HCT116 (cell line): Measurements from ENCODE around the gene PLA2G7.

ENCODE experiments used
- CEBPB ChIP-seq: IDR thresholded peaks from 2 replicates; pipeline ENCODE4 v1.6.1; 2012; ENCODE audit warnings: low read depth
- EZH2 ChIP-seq: fragments of 200-600 bp; sonication (generic); IDR thresholded peaks from 2 replicates; pipeline ENCODE4 v1.6.1; 2017; ENCODE audit warnings: antibody characterized with exemption, mixed run types
- EZH2phosphoT487 ChIP-seq: fragments of 200-600 bp; IDR thresholded peaks from 2 replicates; pipeline ENCODE4 v1.6.1; 2018; ENCODE audit warnings: antibody characterized with exemption, borderline replicate concordance
- POLR2AphosphoS5 ChIP-seq: IDR thresholded peaks from 2 replicates; pipeline ENCODE4 v1.6.1; 2011; ENCODE audit warnings: mild to moderate bottlenecking, low read depth, low read length, moderate library complexity
- SP1 ChIP-seq: IDR thresholded peaks from 2 replicates; pipeline ENCODE4 v1.6.1; 2012; ENCODE audit warnings: low read depth
- SRF ChIP-seq: IDR thresholded peaks from 2 replicates; pipeline ENCODE4 v1.6.1; 2012; ENCODE audit warnings: low read depth
- TCF7L2 ChIP-seq: IDR thresholded peaks from 2 replicates; pipeline ENCODE4 v1.7.0; 2011; ENCODE audit warnings: borderline replicate concordance, inconsistent platforms; ENCODE audit not compliant: insufficient read depth, insufficient read length; ENCODE audit errors: extremely low read depth
- TF ChIP-seq, protein P1 (sequence below): IDR thresholded peaks from 2 replicates; pipeline ENCODE4 v1.6.1; 2012; ENCODE audit warnings: low read depth
- TF ChIP-seq, protein P2 (sequence below), 3 experiments: fragments of 200-600 bp in 1 of 3; sonication (generic) in 1 of 3; IDR thresholded peaks in 2 of 3; conservative IDR thresholded peaks in 1 of 3; 2 replicates each; pipeline ENCODE4 v1.5.1; 2012 to 2017; ENCODE audit warnings: low read depth in 2 of 3, low read length in 2 of 3, antibody characterized with exemption in 1 of 3, borderline replicate concordance in 1 of 3, control low read depth in 1 of 3, mild to moderate bottlenecking in 1 of 3, mixed read lengths in 1 of 3, mixed run types in 1 of 3, moderate library complexity in 1 of 3; ENCODE audit not compliant: insufficient read depth in 1 of 3
- TF ChIP-seq, protein P3 (sequence below): IDR thresholded peaks from 2 replicates; pipeline ENCODE4 v1.6.1; 2012

DNA sequence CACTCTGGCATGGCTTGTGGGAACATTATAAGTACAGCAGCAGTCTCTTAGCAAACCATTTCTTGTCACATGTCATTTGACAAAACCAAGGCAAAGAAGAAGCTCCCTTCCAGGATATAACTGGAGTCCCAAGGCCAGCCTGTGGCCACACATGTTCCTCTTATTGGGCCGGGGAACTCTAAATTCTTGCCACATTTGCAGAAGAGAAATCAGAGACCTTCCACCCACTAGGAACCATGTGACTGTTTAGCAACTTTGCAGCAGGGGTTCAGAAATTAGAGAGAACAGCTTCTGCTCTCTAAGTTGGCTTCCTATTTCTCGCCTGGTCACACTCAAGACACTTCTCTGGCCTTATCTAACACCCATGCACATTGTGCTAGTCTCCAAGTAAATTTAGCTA is 37.6 kb upstream of the PLA2G7 start:
- TF ChIP-seq, protein P1, sequence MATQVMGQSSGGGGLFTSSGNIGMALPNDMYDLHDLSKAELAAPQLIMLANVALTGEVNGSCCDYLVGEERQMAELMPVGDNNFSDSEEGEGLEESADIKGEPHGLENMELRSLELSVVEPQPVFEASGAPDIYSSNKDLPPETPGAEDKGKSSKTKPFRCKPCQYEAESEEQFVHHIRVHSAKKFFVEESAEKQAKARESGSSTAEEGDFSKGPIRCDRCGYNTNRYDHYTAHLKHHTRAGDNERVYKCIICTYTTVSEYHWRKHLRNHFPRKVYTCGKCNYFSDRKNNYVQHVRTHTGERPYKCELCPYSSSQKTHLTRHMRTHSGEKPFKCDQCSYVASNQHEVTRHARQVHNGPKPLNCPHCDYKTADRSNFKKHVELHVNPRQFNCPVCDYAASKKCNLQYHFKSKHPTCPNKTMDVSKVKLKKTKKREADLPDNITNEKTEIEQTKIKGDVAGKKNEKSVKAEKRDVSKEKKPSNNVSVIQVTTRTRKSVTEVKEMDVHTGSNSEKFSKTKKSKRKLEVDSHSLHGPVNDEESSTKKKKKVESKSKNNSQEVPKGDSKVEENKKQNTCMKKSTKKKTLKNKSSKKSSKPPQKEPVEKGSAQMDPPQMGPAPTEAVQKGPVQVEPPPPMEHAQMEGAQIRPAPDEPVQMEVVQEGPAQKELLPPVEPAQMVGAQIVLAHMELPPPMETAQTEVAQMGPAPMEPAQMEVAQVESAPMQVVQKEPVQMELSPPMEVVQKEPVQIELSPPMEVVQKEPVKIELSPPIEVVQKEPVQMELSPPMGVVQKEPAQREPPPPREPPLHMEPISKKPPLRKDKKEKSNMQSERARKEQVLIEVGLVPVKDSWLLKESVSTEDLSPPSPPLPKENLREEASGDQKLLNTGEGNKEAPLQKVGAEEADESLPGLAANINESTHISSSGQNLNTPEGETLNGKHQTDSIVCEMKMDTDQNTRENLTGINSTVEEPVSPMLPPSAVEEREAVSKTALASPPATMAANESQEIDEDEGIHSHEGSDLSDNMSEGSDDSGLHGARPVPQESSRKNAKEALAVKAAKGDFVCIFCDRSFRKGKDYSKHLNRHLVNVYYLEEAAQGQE = no peak
- TF ChIP-seq, protein P2, sequence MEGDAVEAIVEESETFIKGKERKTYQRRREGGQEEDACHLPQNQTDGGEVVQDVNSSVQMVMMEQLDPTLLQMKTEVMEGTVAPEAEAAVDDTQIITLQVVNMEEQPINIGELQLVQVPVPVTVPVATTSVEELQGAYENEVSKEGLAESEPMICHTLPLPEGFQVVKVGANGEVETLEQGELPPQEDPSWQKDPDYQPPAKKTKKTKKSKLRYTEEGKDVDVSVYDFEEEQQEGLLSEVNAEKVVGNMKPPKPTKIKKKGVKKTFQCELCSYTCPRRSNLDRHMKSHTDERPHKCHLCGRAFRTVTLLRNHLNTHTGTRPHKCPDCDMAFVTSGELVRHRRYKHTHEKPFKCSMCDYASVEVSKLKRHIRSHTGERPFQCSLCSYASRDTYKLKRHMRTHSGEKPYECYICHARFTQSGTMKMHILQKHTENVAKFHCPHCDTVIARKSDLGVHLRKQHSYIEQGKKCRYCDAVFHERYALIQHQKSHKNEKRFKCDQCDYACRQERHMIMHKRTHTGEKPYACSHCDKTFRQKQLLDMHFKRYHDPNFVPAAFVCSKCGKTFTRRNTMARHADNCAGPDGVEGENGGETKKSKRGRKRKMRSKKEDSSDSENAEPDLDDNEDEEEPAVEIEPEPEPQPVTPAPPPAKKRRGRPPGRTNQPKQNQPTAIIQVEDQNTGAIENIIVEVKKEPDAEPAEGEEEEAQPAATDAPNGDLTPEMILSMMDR (IDR thresholded peaks at IDR 0.05 in 2 of 3, conservative IDR thresholded peaks at IDR 0.05 in 1 of 3; ENCODE audit: borderline replicate concordance in 1 of 3, insufficient read depth in 1 of 3, low read depth in 2 of 3, low read length in 2 of 3) = no peak
- TF ChIP-seq, protein P3, sequence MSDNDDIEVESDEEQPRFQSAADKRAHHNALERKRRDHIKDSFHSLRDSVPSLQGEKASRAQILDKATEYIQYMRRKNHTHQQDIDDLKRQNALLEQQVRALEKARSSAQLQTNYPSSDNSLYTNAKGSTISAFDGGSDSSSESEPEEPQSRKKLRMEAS = no peak
- TF ChIP-seq POLR2AphosphoS5 = no peak
- no peak for TF ChIP-seq CEBPB
- no peak for TF ChIP-seq SRF
- TF ChIP-seq EZH2 = no peak
- no peak for TF ChIP-seq EZH2phosphoT487
- TF ChIP-seq TCF7L2 = no peak
- TF ChIP-seq SP1 = no peak
